Endothelial cell (in vitro differentiated cells): ENCODE results near the gene SLC6A9. TPM values are rescaled to one million over a fixed set of nuclear protein-coding genes. Genes with fewer than 3 reads are reported as not detected.

Source experiments
- DNase-seq: peaks from one replicate; pipeline ENCODE4 v3.0.0; 2021; ENCODE audit warnings: low spot score
- H3K27ac Mint-ChIP-seq: one replicate; pipeline ENCODE4 v1.8.0; 2021; ENCODE audit warnings: mixed read lengths, inconsistent platforms; ENCODE audit not compliant: unreplicated experiment
- H3K27me3 Mint-ChIP-seq: one replicate; pipeline ENCODE4 v1.8.0; 2021; ENCODE audit warnings: mild to moderate bottlenecking, moderate library complexity, mixed read lengths, inconsistent platforms; ENCODE audit not compliant: unreplicated experiment
- H3K36me3 Mint-ChIP-seq: one replicate; pipeline ENCODE4 v1.8.0; 2021; ENCODE audit warnings: mild to moderate bottlenecking, low read depth, mixed read lengths, inconsistent platforms; ENCODE audit not compliant: unreplicated experiment
- H3K4me1 Mint-ChIP-seq: one replicate; pipeline ENCODE4 v1.8.0; 2021; ENCODE audit warnings: mild to moderate bottlenecking, mixed read lengths, inconsistent platforms; ENCODE audit not compliant: unreplicated experiment
- H3K4me3 Mint-ChIP-seq: one replicate; pipeline ENCODE4 v1.8.0; 2021; ENCODE audit warnings: mild to moderate bottlenecking, mixed read lengths, inconsistent platforms; ENCODE audit not compliant: unreplicated experiment
- H3K9me3 Mint-ChIP-seq: one replicate; pipeline ENCODE4 v1.8.0; 2021; ENCODE audit warnings: mixed read lengths, inconsistent platforms; ENCODE audit not compliant: unreplicated experiment
- CTCF ChIP-seq: fragments of 200-600 bp; sonication (generic); IDR thresholded peaks from one replicate; pipeline ENCODE4 v1.5.0; 2021; ENCODE audit warnings: antibody characterized with exemption; ENCODE audit not compliant: unreplicated experiment
- total RNA-seq: library from RNA; stranded (reverse); fragmentation: NEBNext Ultra II Directional; extraction: Animal tissue kit (Norgen Biotek cat#: 25700); gene quantifications from one replicate; pipeline ENCODE4 v1.2.1, GENCODE V29; 2021; ENCODE audit not compliant: unreplicated experiment

SLC6A9 gene
- total RNA-seq, 1 donor from 2014 or later = 2.8 TPM

GRCh38 chr1:43986712-43987111 is 44.5 kb downstream of the SLC6A9 start:
- Mint-ChIP-seq H3K9me3 (no peaks in the 10 kb centered on the region), H3K4me3 (peak overlapping the region; percentile 50), H3K27me3 (peaks cover 6% of the 10 kb centered on the region), H3K27ac (no peak overlapping the region), H3K36me3 (peaks cover 21% of the 10 kb centered on the region), H3K4me1 (peaks cover 4% of the 10 kb centered on the region)
- TF ChIP-seq CTCF = no peak
- no peak for DNase-seq

- Mint-ChIP-seq H3K36me3 (peaks cover 21% of the 10 kb centered on the region), H3K4me3 (peak overlapping the region; percentile 50), H3K27ac (no peak overlapping the region), H3K9me3 (no peaks in the 10 kb centered on the region), H3K27me3 (peaks cover 6% of the 10 kb centered on the region), H3K4me1 (peaks cover 4% of the 10 kb centered on the region)
- DNase-seq = no peak
- TF ChIP-seq CTCF = no peak
These were observed 45.2 kb downstream of the SLC6A9 start for GRCh38 chr1:43985984-43986595.

- no peaks in the 10 kb centered on the region for H3K9me3 Mint-ChIP-seq
- H3K27me3 Mint-ChIP-seq = peaks cover 11% of the 10 kb centered on the region
- H3K27ac Mint-ChIP-seq = no peak overlapping the region
- TF ChIP-seq CTCF = no peak
- H3K36me3 Mint-ChIP-seq = peaks cover 25% of the 10 kb centered on the region
- peaks cover 11% of the 10 kb centered on the region for H3K4me1 Mint-ChIP-seq
- DNase-seq = no peak
- H3K4me3 Mint-ChIP-seq = no peak overlapping the region
These were observed 46.4 kb downstream of the SLC6A9 start for GRCh38 chr1:43984855-43985254.

- Mint-ChIP-seq H3K27ac (no peak overlapping the region), H3K4me3 (peak overlapping the region; percentile 35), H3K9me3 (no peaks in the 10 kb centered on the region), H3K36me3 (peaks cover 25% of the 10 kb centered on the region), H3K27me3 (peaks cover 14% of the 10 kb centered on the region), H3K4me1 (peaks cover 17% of the 10 kb centered on the region)
- no peak for TF ChIP-seq CTCF
- no peak for DNase-seq
These were observed 47.9 kb downstream of the SLC6A9 start for GRCh38 chr1:43983253-43983899.

GRCh38 chr1:43982808-43983207 is 48.5 kb downstream of the SLC6A9 start:
- Mint-ChIP-seq H3K36me3 (peaks cover 27% of the 10 kb centered on the region), H3K9me3 (no peaks in the 10 kb centered on the region), H3K27ac (peak overlapping the region; percentile 5), H3K4me1 (peaks cover 21% of the 10 kb centered on the region), H3K4me3 (peak overlapping the region; percentile 64), H3K27me3 (peaks cover 17% of the 10 kb centered on the region)
- no peak for TF ChIP-seq CTCF
- DNase-seq = no peak
